ENCODE data around the gene LANCL2.
A peak's percentile ranks its signal among the peaks of the same experiment; 100 is the strongest.
"Not testable (repeated sequence)": the region's sequence is repeated elsewhere in the genome, so short reads cannot be mapped to it uniquely, and the experiment has no call there.

The LANCL2 gene

DNA sequence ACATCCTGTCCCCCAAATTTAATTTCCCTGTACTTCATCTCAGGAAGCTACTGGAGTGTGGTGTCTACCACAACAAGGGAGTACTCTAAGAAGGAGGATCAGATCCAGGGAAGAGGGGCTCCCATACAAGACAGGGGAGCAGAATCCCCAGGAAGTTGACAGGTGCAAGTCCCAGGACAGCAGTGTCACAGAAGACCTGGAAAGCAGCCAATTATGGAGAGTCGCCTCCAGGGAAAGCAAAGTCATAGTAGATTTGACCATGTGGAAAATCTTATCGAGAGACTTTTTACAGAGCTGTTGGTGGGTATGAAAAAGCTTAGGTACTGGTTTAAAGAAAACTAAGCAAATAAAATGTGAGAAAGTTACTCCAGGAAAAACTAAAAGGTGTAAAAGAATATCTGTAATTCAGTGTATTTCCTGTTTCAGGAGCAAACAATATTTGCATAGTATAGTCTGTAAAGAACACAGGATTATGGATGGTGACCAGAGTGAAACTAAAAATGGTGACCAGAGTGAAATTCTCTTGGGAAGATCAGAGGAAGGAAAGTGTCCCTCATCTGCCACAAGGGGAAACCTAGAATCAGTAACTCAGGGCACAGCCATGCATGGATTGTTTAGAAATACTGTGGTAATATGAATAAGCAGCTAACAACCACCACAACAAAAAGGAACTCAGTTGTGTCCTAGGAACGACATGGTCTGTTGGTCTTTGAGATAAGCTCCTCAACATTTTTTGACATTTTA, 44.5 kb downstream of the LANCL2 start:
- peak; percentile 11 to 32 for DNase-seq

DNA sequence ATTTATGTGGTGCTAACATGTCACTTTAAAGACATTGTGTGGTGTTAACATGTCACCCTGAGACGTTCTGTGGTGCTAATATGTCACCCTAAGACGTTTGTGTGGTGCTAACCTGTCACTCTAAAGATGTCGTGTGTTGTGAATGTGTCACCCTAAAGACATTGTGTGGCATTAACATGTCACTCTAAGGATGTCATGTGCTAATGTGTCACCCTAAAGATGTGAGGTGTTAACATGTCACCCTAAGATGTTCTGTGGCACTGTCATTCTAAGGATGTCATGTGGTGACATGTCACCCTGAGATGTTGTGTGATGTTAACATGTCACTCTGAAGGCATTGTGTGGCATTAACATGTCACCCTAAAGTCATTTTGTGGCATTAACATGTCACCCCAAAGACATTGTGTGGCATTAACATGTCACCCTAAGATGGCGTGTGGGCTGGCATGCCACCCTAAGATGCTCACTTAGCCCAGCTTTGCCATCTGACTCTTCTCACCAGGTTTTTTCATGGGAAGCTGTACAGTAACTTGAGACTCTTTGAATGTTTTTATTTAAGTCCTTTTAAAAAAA, 45.6 kb downstream of the LANCL2 start:
- DNase-seq = no peak

DNA sequence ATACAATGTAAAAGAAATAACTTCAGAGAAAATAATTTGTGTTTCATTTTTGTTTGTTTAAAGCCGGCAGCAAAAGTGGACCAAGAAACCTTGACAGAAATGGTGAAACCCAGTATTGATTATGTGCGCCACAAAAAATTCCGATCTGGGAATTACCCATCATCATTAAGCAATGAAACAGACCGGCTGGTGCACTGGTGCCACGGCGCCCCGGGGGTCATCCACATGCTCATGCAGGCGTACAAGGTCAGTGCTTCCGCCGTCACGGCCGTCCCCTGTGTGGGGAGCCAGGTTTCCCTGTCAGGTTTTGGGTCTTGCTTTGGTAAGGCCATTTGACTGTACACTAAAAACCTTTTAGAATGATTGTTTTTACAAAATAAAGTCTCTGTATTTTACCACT, 46.7 kb downstream of the LANCL2 start:
- DNase-seq = no peak

DNA sequence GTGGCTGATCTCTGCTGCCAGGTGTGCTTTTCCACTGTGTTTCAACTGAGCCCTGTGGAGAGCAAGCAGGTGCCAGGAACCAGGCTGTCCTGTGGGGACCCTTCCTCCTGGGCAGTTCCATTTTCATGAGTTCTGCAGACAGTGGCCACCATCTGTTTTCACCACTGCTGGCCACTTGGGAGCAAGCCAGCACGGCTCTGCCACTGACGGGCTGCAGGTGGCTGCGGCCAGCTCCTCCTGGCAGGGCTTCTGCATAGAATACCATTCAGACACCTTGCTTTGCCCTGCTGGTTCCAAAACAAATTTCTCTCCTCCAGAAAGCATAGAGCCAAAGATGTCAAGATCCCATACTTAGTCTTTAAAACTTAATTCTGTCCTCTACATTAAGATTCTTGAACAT, 48.3 kb downstream of the LANCL2 start:
- no peak for DNase-seq

DNA sequence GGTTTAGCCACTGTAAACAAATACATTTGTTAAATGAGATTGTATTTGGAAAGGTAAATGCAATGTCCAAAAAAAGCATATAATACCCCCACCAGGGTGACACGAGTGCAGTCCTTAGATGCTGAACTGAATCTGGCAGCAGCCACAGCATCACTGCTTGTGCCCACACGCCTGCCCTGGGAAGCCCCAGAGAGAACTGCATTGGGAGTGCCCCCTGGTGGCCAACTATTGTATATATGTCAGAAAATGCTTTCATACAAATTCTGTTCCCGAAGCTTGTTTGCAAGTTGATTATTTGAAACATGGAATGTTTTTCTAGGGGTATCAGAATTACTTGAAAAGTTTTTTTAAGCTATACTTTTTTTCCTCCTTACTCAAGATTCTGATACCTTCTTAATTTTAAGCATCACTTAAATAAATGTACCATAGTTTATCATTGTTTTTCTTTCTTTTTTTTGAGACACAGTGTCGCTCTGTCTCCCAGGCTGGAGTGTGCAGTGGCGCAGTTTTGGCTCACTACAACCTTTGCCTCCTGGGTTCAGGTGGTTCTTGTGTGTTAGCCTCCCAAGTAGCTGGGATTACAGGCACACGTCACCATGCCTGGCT, 50.1 kb downstream of the LANCL2 start:
- peak; percentile 85 to 92 for DNase-seq

DNA sequence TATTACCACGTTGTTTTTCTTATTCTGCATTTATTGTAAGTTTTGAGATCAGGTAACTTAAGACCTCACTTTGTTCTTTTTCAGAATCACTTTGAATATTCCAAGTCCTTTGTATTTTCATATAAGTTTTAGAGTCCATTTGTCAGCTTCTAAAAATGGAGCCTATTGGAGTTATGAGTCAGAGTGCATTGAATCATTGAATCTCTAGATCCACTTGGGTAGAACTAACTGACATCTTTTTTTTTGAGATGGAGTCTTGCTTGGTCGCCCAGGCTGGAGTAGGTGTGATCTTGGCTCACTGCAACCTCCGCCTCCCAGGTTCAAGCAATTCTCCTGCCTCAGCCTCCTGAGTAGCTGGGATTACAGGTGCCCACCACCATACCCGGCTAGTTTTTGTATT, 52.3 kb downstream of the LANCL2 start:
- not testable (repeated sequence) for DNase-seq

DNA sequence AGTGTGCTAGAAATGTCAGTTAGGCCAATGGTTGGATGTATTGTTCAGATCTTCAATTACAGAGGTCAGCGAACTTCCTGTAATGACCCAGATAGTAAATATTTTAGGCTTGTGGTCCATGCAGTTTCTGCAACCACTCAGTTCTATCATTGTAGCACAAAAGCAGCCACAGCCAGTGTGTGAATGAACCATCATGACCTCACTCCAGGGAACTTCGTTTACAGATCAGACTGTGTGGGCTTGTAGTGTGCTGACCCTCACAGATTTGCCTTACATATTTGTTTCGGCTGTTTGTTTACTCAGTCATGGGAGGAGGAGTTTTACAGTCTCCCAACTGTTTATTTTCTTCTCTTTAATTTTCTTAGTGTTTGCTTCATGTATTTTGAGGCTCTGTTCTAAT, 55.4 kb downstream of the LANCL2 start:
- no peak for DNase-seq

DNA sequence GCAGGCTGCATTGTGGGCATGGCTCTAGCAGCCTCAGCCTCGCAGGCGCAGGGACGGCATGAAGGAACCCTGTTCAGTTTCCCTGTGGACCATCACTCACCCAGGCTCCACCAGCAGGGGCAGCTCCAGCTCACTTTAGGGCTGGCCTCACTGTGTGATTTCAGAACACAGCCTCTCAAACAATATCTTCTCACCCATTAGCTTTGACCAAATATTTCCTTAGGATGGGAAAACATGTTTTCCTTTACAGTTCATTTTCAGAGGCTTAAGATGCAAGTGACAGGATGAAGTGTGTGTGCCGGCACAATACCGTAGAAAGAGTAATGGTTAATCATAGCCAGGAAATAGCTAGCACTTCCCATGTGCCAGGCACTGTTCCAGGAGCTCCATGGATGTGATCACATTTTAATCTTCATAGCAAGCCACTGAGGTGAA, 58.2 kb downstream of the LANCL2 start:
- no peak for DNase-seq

DNA sequence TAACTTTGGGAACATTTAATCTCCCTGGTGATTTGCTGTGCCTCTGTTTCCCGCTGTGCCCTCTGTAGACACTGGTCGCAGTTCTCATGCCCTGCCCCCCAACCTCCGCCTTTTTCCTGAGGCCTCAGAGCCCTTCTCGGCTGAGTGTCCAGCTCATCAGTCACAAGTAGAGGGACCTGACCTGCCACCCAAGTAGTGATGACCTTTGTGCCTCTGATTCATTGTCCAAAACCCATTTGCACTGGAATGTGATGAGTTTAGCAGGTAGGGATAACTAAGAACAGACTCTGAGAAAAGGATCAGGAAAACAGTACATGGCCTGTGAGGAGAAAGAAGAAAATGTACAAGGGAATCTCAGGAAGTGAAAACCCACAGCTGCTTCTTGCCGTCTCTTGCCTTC, 58.8 kb downstream of the LANCL2 start:
- no peak for DNase-seq

DNA sequence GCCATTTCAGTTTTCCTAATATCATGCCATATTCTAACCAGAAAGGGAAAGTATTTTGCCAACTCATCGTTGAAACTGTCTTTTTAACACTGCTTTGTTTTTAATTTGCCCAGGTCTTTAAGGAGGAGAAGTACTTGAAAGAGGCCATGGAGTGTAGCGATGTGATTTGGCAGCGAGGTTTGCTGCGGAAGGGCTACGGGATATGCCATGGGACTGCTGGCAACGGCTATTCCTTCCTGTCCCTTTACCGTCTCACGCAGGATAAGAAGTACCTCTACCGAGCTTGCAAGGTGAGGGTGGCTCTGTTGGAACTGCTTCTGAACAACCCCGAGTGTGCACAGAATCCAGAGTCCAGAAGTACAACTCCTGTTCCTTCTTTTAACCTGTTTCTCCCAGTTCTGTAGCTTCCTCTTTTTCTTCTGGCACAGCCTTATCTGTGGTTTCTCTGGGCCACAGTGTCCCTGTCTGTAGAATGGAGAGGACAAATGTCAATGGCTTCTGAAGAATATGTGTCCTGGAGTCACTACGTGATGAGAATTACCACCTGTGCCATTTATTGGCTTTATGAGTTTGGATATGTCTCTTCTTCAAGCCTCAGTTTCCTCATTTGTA, 60.1 kb downstream of the LANCL2 start:
- DNase-seq = peak; percentile 91 to 96

DNA sequence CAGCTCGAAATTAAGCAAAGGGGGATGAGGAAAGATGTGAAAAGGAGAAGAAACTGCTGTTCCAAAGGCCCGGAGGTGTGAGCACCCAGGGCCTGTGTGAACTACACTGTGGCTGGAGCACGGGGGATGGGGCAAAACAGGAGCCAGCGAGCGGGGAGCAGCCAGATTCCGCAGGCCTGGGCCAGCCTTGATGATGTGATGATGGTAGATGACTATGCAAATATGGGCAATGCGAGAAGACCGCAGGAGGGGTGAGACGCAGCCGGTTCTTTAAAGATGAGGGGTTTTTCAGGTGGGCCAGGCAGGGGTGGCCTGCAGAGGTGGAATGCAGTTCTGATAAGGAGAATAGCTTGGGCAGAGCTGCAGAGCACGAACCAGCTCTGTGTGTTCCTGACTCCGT, 61.5 kb downstream of the LANCL2 start:
- no peak for DNase-seq

DNA sequence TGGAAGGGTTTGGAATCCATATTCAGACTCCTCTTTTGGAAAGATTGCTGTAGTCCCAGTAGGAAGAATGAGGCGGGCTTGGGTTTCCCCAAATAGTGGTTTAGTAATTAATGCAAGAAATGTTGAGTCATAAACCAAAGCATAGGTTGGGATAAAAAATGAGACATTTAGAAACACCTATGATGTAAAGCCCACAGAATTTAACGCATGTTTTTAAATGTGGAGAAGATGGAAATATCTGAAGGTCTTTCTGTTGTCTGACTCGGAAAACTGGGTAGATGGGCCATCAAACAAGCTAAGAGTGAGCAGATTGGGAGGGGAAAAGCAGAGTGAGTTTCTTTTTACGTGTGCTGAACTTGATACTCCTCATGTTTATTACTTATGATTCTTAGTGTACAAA, 62.2 kb downstream of the LANCL2 start:
- DNase-seq = no peak

DNA sequence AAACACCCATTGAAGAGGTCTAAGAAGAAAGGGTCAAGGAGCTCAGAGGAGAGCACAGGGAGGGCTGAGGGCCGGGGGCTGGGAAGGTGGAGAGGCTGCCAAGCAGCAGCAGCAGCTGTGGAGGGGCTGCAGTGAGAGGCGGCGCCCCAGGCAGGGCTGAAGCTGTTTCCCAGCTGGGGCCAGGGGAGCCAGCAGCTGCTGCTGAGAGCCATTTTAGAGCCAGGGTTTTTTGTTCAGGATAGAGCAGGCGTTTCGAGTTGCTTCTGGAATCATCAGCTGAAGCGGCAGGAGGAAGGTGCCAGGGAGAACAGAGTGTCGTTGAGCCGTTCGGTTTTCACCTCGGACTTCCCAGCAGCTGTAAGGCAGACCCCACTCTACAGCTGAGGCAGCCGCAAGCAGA, 62.7 kb downstream of the LANCL2 start:
- no peak for DNase-seq

DNA sequence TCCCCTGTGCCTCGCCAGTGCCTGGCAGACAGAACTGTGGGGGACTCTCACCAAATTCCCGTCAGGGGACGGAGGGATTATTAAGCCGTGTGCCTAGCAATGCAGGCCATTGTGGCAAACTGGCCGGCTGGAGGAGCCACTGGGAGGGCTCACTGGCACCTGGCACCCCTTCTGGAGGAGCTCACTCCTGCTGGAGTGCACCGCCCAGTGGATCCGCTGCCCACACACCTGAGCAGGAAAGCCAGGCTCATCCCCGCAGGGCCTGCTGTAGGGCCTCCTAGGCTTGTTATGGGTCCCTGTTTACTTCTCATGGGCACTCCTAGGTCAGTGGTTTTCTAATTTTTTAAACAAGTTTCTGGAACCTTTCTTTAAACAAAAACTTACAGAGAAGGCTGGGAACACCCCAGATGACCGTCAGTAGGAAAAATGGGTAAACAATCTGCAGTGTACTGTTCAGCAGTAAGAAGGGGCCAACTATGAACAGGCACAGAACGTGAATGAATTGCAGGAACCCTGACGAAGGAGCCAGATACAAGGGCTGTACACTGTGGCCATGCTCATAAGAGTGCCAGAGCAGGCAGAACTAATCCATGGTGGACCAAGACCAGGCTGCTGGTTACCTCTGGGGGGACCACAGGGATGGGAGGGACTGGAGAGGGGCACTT, 64.8 kb downstream of the LANCL2 start:
- DNase-seq = no peak

DNA sequence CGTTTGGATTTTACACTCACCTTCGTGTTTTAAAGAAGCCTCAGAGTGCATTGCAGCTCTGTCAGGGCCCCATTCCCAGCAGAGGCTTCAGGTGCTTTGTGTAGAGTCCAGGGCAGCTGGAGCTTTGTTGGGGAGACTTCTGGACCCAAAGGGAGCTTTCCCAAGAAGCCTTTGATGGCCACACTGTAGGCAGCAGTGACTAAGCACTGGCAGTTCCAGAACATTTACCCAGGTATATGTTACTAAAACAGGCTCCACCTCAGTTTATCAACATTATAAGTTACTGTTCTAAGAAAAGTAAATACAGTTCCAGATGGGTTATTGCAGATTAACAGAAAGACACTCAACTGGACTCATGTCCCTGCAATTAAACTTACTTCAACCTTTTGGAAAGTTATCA, 66.8 kb downstream of the LANCL2 start:
- no peak for DNase-seq

DNA sequence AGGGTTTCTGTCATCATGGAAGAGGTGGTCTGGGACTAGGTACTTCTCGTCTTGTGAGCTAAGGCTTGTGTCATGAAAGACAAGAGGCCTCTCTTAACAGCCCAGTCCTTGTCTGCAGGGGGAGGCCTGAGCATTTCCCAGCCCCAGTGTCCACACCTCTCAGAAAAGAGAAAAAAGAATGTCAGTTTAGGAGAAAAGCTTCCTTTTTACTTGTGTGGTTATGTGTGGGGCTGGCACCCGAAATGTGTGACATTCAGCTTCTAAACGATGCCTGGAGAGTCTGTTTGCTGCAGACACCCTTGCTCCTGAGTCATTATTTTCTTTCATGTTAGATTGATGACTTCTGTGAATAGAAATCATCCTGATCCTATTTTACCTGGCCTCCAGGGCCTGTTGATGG, 67.4 kb downstream of the LANCL2 start:
- DNase-seq = no peak

DNA sequence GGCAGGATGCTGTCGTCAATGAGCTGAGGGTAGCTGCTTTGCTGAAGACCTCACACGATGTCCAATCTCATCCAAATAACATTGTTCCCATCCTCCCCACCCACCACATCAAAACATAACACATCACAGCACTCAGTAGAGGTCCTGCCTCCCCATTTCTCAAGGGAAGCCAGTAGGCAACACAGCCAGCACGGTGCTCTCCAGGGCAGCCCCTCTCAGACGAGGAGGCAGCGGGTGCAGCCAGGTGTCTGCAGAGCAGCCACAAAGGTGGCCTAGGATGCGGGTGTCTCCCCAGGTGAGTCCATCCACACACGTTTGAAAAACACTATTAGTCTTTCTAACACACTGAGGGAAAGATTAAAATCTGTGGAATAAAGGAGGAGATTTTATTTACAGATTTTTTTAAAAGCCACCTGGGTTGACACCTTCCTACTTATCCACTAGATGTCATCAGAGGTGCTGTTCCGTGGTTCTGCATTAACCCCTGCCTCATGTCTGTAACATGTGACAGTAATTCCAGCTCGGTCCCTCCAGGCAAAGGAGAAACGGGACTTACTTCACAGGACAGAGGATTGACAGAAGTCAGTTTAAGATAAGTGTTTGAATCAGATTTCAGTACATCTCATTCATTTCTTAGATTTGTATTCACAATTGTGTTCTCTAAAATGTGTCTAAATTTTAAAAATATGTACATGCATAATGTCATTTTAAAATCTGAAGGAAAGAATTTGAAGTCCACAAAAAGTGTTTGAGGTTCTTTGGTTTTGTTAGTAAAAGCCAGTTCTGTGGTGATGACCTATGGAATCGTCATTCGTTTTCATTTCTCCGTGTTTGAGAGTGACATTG, 68.0 kb downstream of the LANCL2 start:
- DNase-seq = peak; percentile 43 to 68

DNA sequence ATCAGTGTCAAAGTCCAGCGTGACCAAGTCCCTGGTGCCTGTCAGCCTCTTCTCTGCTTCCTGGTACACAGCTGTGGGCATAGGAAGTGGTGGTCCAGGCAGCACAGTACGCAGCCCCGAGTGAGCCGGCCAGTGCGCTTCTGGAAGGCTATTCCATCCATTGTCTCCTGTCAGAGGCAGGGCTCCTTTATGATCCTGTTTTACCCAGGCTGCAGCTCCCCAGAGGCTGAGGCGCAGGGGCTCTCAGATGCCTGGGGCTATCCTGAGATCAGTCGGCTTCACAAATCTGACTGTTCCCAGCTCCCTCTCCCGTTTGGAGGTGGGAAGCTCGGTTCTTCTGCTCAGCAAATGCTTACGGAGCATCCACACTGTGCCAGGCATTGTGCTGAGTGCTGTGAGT, 70.3 kb downstream of the LANCL2 start:
- DNase-seq = no peak

DNA sequence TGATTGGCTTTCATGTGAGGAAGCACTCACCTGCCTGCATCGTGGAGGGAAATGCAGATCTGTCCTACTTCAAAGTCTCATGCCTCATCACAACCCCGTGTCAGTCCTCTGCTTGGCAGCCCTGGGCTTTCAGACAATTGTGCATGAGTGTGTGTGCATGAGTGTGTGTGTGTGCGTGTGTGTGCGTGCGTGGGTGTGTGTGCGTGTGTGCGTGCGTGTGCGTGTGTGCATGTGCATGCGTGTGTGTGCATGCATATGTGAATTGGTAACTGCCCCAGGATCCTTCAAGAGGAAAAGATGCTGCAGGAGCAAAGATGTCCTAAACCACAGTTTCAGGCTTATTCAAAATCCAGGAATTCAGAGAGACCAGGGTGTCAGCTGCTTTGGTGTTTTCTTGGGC, 71.3 kb downstream of the LANCL2 start:
- no peak for DNase-seq

DNA sequence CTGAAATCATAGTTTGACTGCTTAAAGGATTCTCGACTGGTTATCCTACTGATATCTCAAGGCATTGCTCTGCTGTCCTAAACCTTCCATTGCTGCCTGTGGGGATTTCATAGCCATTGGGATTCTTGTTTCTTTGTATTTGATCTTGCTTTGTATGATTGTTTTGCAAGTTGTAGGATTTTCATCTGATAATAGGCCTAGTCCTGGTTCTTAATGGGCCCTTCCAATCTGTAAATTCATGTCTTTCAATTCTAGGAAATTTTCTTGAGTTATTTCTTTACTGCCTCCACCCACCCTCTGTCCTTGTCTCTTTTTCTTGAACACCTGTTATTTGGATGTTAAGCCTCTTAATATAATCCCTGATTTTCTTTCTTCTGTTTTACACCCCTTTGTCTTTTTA, 72.2 kb downstream of the LANCL2 start:
- DNase-seq = no peak

DNA sequence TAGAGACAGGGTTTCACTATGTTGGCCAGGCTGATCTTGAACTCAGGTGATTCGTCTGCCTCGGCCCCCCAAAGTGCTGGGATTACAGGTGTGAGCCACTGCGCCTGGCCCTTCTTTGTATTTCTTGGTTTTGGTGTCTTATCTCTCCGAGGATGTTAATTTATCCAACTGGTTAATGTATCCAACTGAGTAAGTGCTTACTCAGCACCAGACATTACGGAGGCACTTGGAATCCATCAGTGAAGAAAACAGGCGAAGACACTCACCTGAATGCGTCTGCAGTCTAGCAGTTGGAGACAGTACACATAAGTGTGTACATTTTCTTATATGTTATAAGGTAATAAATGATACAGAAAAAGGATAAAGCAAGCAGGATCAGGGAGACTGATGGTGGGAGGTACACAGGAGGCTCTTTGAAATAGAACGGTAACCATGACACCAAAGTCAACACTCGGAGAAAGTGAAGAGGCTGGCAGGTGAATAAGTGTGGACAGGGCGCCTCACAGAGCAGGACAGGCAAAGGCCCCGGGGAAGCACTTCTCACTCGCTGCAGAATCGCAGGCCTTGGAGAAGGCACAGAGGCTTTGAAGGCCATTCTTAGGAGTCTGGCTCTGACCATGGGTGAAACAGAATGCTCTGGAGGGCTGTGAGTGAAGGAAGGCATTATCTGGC, 73.1 kb downstream of the LANCL2 start:
- DNase-seq = no peak
